Islet of Langerhans (tissue), 1 donor: ENCODE data around the gene PIF1.

Experiments
- FAIRE-seq: peaks from one replicate; lab custom pipeline; 2011; peaks lifted over from hg19 to GRCh38; lab: Jason Lieb, UNC

Gene PIF1

DNA sequence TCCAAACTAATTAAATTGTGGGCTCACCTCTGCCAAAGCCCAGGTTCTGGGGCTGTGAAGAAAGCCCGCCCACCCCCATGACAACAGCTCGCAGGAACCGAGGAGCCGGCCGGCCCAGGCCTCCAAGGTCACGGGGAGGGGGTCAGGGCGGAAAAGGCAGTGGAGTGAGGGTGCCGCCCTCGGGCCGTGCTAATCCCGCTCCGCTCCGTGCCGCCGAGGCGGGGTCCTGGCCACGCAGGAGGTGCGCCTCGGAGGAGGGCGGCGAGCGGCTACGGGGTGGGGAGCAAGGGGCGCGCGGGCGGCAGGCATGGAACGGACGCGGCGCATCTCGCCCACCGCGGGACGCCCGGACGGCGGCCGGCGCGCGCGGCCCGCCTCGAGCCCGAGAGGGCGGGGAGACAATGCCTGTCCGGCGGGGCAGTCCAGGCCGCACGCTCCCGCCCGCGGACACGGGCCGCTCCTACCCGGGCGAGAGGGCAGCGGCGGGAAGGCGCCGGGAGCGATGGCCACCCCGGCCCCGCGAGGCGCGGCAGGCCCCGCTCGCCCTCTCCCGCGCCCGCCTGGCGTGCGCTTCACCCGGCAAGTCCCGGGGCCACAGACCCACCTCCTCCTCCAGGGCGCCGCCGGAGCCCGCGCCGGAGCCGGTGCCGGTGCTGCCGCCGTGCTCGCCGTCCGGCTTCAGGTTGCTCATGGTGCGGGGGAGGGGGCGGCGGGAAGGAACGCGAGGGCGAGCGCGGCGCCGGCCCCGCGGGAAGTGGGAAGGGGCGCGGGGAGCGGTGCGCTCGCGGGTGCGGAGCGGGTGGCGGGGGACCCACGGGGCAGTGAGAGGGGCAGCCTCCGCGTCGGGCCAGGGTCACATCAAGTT is 50.6 kb downstream of the PIF1 start:
- FAIRE-seq, result no peak

- FAIRE-seq, result no peak
These were observed 51.3 kb downstream of the PIF1 start for GRCh38 chr15:64774037-64774628.

GRCh38 chr15:64773606-64774005 is 51.8 kb downstream of the PIF1 start:
- no peak for FAIRE-seq

DNA sequence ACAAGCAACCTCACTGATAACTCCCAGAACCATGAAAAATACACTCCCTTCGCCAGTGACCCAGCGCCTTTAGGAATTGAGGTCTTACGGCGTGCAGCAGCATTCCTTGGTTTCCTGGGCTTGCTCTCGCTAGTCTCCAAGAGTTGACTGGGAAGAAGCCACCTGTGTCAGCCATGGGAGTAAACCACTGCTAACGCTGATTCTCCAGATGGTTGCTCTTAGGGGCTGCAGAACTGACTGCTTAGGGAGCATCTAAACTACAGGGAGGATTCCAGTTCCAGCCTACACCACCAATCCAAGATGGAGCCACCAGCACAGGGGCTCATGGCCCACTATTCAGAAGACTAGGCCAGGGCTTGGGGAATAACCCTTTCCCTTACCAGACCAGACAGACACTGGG is 52.5 kb downstream of the PIF1 start:
- FAIRE-seq, result no peak

GRCh38 chr15:64772488-64772887 is 53.0 kb downstream of the PIF1 start:
- FAIRE-seq, result no peak

GRCh38 chr15:64770626-64771025 is 54.8 kb downstream of the PIF1 start:
- no peak for FAIRE-seq

GRCh38 chr15:64767203-64767602 is 58.2 kb downstream of the PIF1 start:
- FAIRE-seq, result no peak

GRCh38 chr15:64766058-64766457 is 59.4 kb downstream of the PIF1 start:
- FAIRE-seq, result no peak
